Skeletal muscle cell (primary cell): ENCODE results near the gene CCR5AS.
"Not testable (repeated sequence)": the region's sequence is repeated elsewhere in the genome, so short reads cannot be mapped to it uniquely, and the experiment has no call there.

Experiments used
- DNase-seq: peaks from one replicate; pipeline ENCODE4 v3.0.0-alpha.2; 2010; ENCODE audit warnings: low read depth
- H3K4me3 ChIP-seq: 2 replicates; pipeline ENCODE4 v1.5.1; 2011; ENCODE audit warnings: low read depth, mild to moderate bottlenecking, control low read depth, low read length, moderate library complexity

CCR5AS gene

GRCh38 chr3:46334741-46335478 lies 72.0 kb downstream of the CCR5AS start:
- no peak overlapping the region for H3K4me3 ChIP-seq
- DNase-seq: peak; percentile 6

GRCh38 chr3:46330676-46331075 lies 76.2 kb downstream of the CCR5AS start:
- DNase-seq, H3K4me3 ChIP-seq: not testable (repeated sequence)

- H3K4me3 ChIP-seq: no peak overlapping the region
- no peak for DNase-seq
These were observed 81.1 kb downstream of the CCR5AS start for GRCh38 chr3:46325645-46326300.

GRCh38 chr3:46324036-46324435 lies 82.8 kb downstream of the CCR5AS start:
- H3K4me3 ChIP-seq: no peak overlapping the region
- no peak for DNase-seq

- no peak for DNase-seq
- H3K4me3 ChIP-seq: no peak overlapping the region
These were observed 85.3 kb downstream of the CCR5AS start for GRCh38 chr3:46321461-46322104.

- no peak for DNase-seq
- no peak overlapping the region for H3K4me3 ChIP-seq
These were observed 88.5 kb downstream of the CCR5AS start for GRCh38 chr3:46318207-46318927.

GRCh38 chr3:46316206-46316605 lies 90.7 kb downstream of the CCR5AS start:
- no peak overlapping the region for H3K4me3 ChIP-seq
- no peak for DNase-seq

GRCh38 chr3:46314517-46314916 lies 92.3 kb downstream of the CCR5AS start:
- no peak for DNase-seq
- H3K4me3 ChIP-seq: no peak overlapping the region
